GM12878 (cell line): ENCODE results near the gene NCF2.

Experiments
- ASH2L ChIP-seq: fragments of 300-600, 200-600 bp; sonication (generic); IDR thresholded peaks from 2 replicates; pipeline ENCODE4 v1.6.1; 2017; ENCODE audit warnings: low read depth, mild to moderate bottlenecking, borderline replicate concordance
- BRCA1 ChIP-seq: IDR thresholded peaks from 2 replicates; pipeline ENCODE4 v1.6.1; 2011; ENCODE audit warnings: low read depth, low read length, improper control_type of control experiment
- CBX3 ChIP-seq: fragments of 200-600 bp; sonication (generic); IDR thresholded peaks from 2 replicates; pipeline ENCODE4 v1.6.1; 2016; ENCODE audit warnings: low read depth, borderline replicate concordance
- CBX5 ChIP-seq: sonication (generic); IDR thresholded peaks from 2 replicates; pipeline ENCODE4 v1.6.1; 2016; ENCODE audit warnings: low read depth, moderate library complexity, mild to moderate bottlenecking, inconsistent platforms
- CTCF ChIP-seq, 3 experiments: IDR thresholded peaks in 2 of 3; conservative IDR thresholded peaks in 1 of 3; 2 replicates each; pipeline ENCODE4 v1.5.1; 2011; ENCODE audit warnings: low read depth in 3 of 3, low read length in 3 of 3, mild to moderate bottlenecking in 3 of 3, control low read depth in 2 of 3, moderate library complexity in 2 of 3, inconsistent platforms in 1 of 3, mixed read lengths in 1 of 3; ENCODE audit not compliant: control insufficient read depth in 2 of 3, insufficient read depth in 1 of 3; ENCODE audit errors: extremely low read depth in 1 of 3
- EZH2 ChIP-seq: IDR thresholded peaks from 2 replicates; pipeline ENCODE4 v1.6.1; 2012; ENCODE audit warnings: low read depth, mild to moderate bottlenecking, control low read depth, inconsistent platforms, low read length, borderline replicate concordance; ENCODE audit not compliant: control insufficient read depth
- FOXM1 ChIP-seq: IDR thresholded peaks from 2 replicates; pipeline ENCODE4 v1.6.1; 2012; ENCODE audit warnings: low read depth, mild to moderate bottlenecking, inconsistent platforms, low read length, moderate library complexity
- HDAC6 ChIP-seq: fragments of 200-600 bp; sonication (generic); IDR thresholded peaks from one replicate; pipeline ENCODE4 v1.8.0; 2017; ENCODE audit warnings: antibody characterized with exemption; ENCODE audit not compliant: unreplicated experiment
- JUND ChIP-seq: IDR thresholded peaks from 2 replicates; pipeline ENCODE4 v1.6.1; 2012; ENCODE audit warnings: low read depth, mild to moderate bottlenecking, low read length, improper control_type of control experiment, moderate library complexity
- POLR2AphosphoS5 ChIP-seq: IDR thresholded peaks from 2 replicates; pipeline ENCODE4 v1.6.1; 2011; ENCODE audit warnings: mild to moderate bottlenecking, low read length, inconsistent platforms
- RAD21 ChIP-seq: IDR thresholded peaks from 2 replicates; pipeline ENCODE4 v1.6.1; 2011; ENCODE audit warnings: mild to moderate bottlenecking, low read depth, low read length, moderate library complexity; ENCODE audit not compliant: insufficient read depth
- RFX5 ChIP-seq: IDR thresholded peaks from 2 replicates; pipeline ENCODE4 v1.6.1; 2011; ENCODE audit warnings: low read depth, low read length, improper control_type of control experiment
- TF ChIP-seq, protein P1 (sequence below): IDR thresholded peaks from 2 replicates; pipeline ENCODE4 v1.6.1; 2012; ENCODE audit warnings: low read depth, low read length, improper control_type of control experiment

- no peak for TF ChIP-seq RFX5
- TF ChIP-seq CBX3, result no peak
- TF ChIP-seq, protein P1, sequence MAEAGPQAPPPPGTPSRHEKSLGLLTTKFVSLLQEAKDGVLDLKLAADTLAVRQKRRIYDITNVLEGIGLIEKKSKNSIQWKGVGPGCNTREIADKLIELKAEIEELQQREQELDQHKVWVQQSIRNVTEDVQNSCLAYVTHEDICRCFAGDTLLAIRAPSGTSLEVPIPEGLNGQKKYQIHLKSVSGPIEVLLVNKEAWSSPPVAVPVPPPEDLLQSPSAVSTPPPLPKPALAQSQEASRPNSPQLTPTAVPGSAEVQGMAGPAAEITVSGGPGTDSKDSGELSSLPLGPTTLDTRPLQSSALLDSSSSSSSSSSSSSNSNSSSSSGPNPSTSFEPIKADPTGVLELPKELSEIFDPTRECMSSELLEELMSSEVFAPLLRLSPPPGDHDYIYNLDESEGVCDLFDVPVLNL, result no peak
- TF ChIP-seq BRCA1, result no peak
- peak; percentile 61; the same call in 1 of the 2 replicates for TF ChIP-seq ASH2L
- peak; percentile 77 for TF ChIP-seq JUND
- TF ChIP-seq CTCF (IDR thresholded peaks at IDR 0.05 in 2 of 3, conservative IDR thresholded peaks at IDR 0.05 in 1 of 3; ENCODE audit: control insufficient read depth in 2 of 3, extremely low read depth in 1 of 3, insufficient read depth in 1 of 3, low read depth in 3 of 3, low read length in 3 of 3), result no peak
- TF ChIP-seq CBX5, result peak; percentile 87; the same call in 1 of the 2 replicates
- no peak for TF ChIP-seq EZH2
- TF ChIP-seq POLR2AphosphoS5, result peak; percentile 87
- TF ChIP-seq HDAC6, result no peak
- TF ChIP-seq FOXM1, result peak; percentile 89
- TF ChIP-seq RAD21, result peak; percentile 46; the same call in 1 of the 2 replicates
Measured at GRCh38 chr1:183590244-183591191, at the start of gene NCF2.
